ENCODE data around the gene RAD51B. TPM values are rescaled to one million over a fixed set of nuclear protein-coding genes. Genes with fewer than 3 reads are reported as not detected.

Gene RAD51B
- total RNA-seq, 1 donor from 2014 or later: 2.5 TPM

GRCh38 chr14:68632054-68632895 lies 812.7 kb downstream of the RAD51B start:
- ATAC-seq (ENCODE audit: poor library complexity) (peak; percentile 45), DNase-seq (peak; percentile 67)
- intact Hi-C loops (cut with DNase I): no loop called here

GRCh38 chr14:68633131-68633991 lies 813.8 kb downstream of the RAD51B start:
- ATAC-seq (ENCODE audit: poor library complexity) (peak; percentile 70), DNase-seq (peak; percentile 80)
- intact Hi-C loops (cut with DNase I): no loop called here

- DNase-seq (no peak), ATAC-seq (ENCODE audit: poor library complexity) (no peak)
- intact Hi-C loops (cut with DNase I): no loop called here
Measured at GRCh38 chr14:68634332-68634731, 814.8 kb downstream of the RAD51B start.

- intact Hi-C loops (cut with DNase I): no loop called here
- ATAC-seq (ENCODE audit: poor library complexity): no peak
- DNase-seq: no peak
Measured at GRCh38 chr14:68634874-68635595, 815.5 kb downstream of the RAD51B start.

DNA sequence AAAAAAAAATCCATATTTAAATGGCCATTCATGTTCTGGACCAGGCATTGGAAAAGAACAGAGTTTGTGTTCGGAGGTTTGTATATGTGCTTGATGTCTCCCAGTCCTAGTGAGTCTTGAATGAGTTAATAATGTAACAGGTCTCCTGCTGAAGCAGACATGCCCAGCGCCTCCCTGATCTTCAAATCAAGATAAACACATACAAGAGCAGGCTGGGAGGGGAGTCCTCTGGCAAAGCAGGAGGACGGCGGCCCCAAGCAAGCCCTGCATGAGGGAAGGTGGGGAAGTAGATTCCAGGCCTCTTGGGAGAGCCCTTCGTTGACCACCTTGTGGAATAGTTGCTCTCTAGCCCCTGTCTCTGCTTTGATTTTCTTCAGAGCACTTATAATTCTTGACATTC lies 817.0 kb downstream of the RAD51B start:
- ATAC-seq (ENCODE audit: poor library complexity): no peak
- intact Hi-C loops (cut with DNase I): no loop called here
- DNase-seq: no peak

- ATAC-seq (ENCODE audit: poor library complexity): peak; percentile 30
- intact Hi-C loops (cut with DNase I): no loop called here
- DNase-seq: peak; percentile 59
Measured at GRCh38 chr14:68637106-68638021, 817.8 kb downstream of the RAD51B start.

GRCh38 chr14:68638141-68638999 lies 818.8 kb downstream of the RAD51B start:
- ATAC-seq (ENCODE audit: poor library complexity) (peak; percentile 4), DNase-seq (no peak)

GRCh38 chr14:68639000-68639757 lies 819.6 kb downstream of the RAD51B start:
- intact Hi-C loops (cut with DNase I): no loop called here
- ATAC-seq (ENCODE audit: poor library complexity) (peak; percentile 28), DNase-seq (no peak)

More at GRCh38 chr14:68638141-68638999, 818.8 kb downstream of the RAD51B start:
- intact Hi-C loops (cut with DNase I): no loop called here

- intact Hi-C loops (cut with DNase I): no loop called here
- DNase-seq: no peak
- peak; percentile 10 for ATAC-seq (ENCODE audit: poor library complexity)
Measured at GRCh38 chr14:68639758-68640574, 820.4 kb downstream of the RAD51B start.

GRCh38 chr14:68643673-68644072 lies 824.1 kb downstream of the RAD51B start:
- no peak for DNase-seq
- intact Hi-C loops (cut with DNase I): no loop called here
- no peak for ATAC-seq (ENCODE audit: poor library complexity)

GRCh38 chr14:68644101-68644500 lies 824.5 kb downstream of the RAD51B start:
- ATAC-seq (ENCODE audit: poor library complexity) (no peak), DNase-seq (no peak)
- intact Hi-C loops (cut with DNase I): no loop called here

DNA sequence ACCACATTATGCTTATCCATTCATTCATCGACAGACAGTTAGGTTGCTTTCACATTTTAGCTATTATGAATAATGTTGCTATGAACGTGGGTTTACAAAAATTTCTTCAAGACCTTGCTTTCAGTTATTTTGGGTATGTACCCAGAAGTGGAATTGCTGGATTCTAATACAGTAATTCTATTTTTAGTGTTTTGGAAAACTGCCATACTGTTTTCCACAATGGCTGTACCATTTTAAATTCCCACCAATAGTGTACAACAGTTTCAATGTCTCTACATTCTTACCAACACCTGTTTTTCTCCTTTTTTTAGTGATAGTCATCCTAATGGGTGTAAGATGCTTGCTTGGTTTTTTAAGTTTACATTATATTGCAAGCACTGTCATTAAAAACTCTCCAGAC lies 825.8 kb downstream of the RAD51B start:
- no peak for ATAC-seq (ENCODE audit: poor library complexity)
- DNase-seq: no peak
- intact Hi-C loops (cut with DNase I): no loop called here

- DNase-seq (no peak), ATAC-seq (ENCODE audit: poor library complexity) (no peak)
- intact Hi-C loops (cut with DNase I): no loop called here
Measured at GRCh38 chr14:68649476-68650189, 830.1 kb downstream of the RAD51B start.

GRCh38 chr14:68650404-68650994 lies 830.9 kb downstream of the RAD51B start:
- DNase-seq: no peak
- intact Hi-C loops (cut with DNase I): no loop called here
- no peak for ATAC-seq (ENCODE audit: poor library complexity)

GRCh38 chr14:68651075-68651474 lies 831.5 kb downstream of the RAD51B start:
- ATAC-seq (ENCODE audit: poor library complexity) (no peak), DNase-seq (no peak)
- intact Hi-C loops (cut with DNase I): no loop called here

Data from Right ventricle myocardium superior (tissue), 1 donor.